MM.1S (cell line): ENCODE measurements around the gene WDR81.
"Not testable (repeated sequence)": the region's sequence is repeated elsewhere in the genome, so short reads cannot be mapped to it uniquely, and the experiment has no call there.

ENCODE experiments used
- DNase-seq: peaks from one replicate; pipeline ENCODE4 v3.0.0-alpha.2; 2015
- H2AFZ ChIP-seq: fragments of 300-600 bp; sonication (generic); 2 replicates; pipeline ENCODE4 v1.6.0; 2016; ENCODE audit warnings: antibody characterized with exemption, low read length
- H3F3A ChIP-seq: fragments of 300-600 bp; sonication (generic); 2 replicates; pipeline ENCODE4 v1.6.1; 2016; ENCODE audit warnings: mild to moderate bottlenecking, antibody characterized with exemption, low read length, moderate library complexity, mixed read lengths; ENCODE audit not compliant: insufficient read depth
- H3K27ac ChIP-seq: fragments of 300-600 bp; sonication (generic); 2 replicates; pipeline ENCODE4 v1.5.1; 2016; ENCODE audit warnings: mild to moderate bottlenecking, low read length
- H3K27me3 ChIP-seq: fragments of 300-600 bp; sonication (generic); replicated peaks from 2 replicates; pipeline ENCODE4 v1.6.0; 2016; ENCODE audit warnings: low read length; ENCODE audit not compliant: insufficient read depth
- H3K36me3 ChIP-seq: fragments of 300-600 bp; sonication (generic); replicated peaks from 2 replicates; pipeline ENCODE4 v1.6.1; 2016; ENCODE audit warnings: mild to moderate bottlenecking, low read length, mixed read lengths; ENCODE audit not compliant: insufficient read depth
- H3K4me1 ChIP-seq: fragments of 300-600 bp; sonication (generic); 2 replicates; pipeline ENCODE4 v1.6.1; 2016; ENCODE audit warnings: low read length, mixed read lengths
- H3K4me2 ChIP-seq: fragments of 300-600 bp; sonication (generic); 2 replicates; pipeline ENCODE4 v1.6.0; 2016; ENCODE audit warnings: low read depth, low read length
- H3K4me3 ChIP-seq: fragments of 300-600 bp; sonication (generic); 2 replicates; pipeline ENCODE4 v1.5.1; 2016; ENCODE audit warnings: low read length, mixed read lengths
- H3K79me2 ChIP-seq: fragments of 300-600 bp; sonication (generic); 2 replicates; pipeline ENCODE4 v1.6.1; 2016; ENCODE audit warnings: mixed run types, low read length, mixed read lengths
- H3K9ac ChIP-seq: fragments of 300-600 bp; sonication (generic); 2 replicates; pipeline ENCODE4 v1.6.1; 2016; ENCODE audit warnings: low read length, mixed read lengths
- H3K9me2 ChIP-seq: fragments of 300-600 bp; sonication (generic); replicated peaks from 2 replicates; pipeline ENCODE4 v1.6.1; 2016; ENCODE audit warnings: mild to moderate bottlenecking, low read length, mixed read lengths; ENCODE audit not compliant: insufficient read depth
- H3K9me3 ChIP-seq: fragments of 300-600 bp; sonication (generic); replicated peaks from 2 replicates; pipeline ENCODE4 v1.6.1; 2016; ENCODE audit warnings: mild to moderate bottlenecking, low read length, mixed read lengths; ENCODE audit not compliant: insufficient read depth
- H4K20me1 ChIP-seq: fragments of 300-600 bp; sonication (generic); 2 replicates; pipeline ENCODE4 v1.6.1; 2016; ENCODE audit warnings: mild to moderate bottlenecking, low read length, moderate library complexity, mixed read lengths; ENCODE audit not compliant: insufficient read depth
- CTCF ChIP-seq: fragments of 300-600 bp; sonication (generic); IDR thresholded peaks from 2 replicates; pipeline ENCODE4 v1.5.1; 2016; ENCODE audit warnings: antibody characterized with exemption, low read length, mixed read lengths
- EZH2 ChIP-seq: fragments of 300-600 bp; sonication (generic); optimal IDR thresholded peaks from 2 replicates; pipeline ENCODE3; 2017; ENCODE audit warnings: low read depth, mild to moderate bottlenecking, antibody characterized with exemption, low read length, mixed read lengths
- EZH2phosphoT487 ChIP-seq: fragments of 300-600 bp; sonication (generic); IDR thresholded peaks from 2 replicates; pipeline ENCODE4 v1.6.1; 2018; ENCODE audit warnings: antibody characterized with exemption, low read length

WDR81 gene

GRCh38 chr17:1764284-1764683 is 39.8 kb downstream of the WDR81 start:
- no peaks in the 10 kb centered on the region for H3K27me3 ChIP-seq
- H3K79me2 ChIP-seq: no peaks in the 10 kb centered on the region
- no peaks in the 10 kb centered on the region for H3K36me3 ChIP-seq
- no peaks in the 10 kb centered on the region for H3K9me2 ChIP-seq
- H3K4me3 ChIP-seq: no peak overlapping the region
- H3F3A ChIP-seq: peaks cover 11% of the 10 kb centered on the region
- peak overlapping the region; percentile 36; the same call in 1 of the 2 replicates for H3K4me2 ChIP-seq
- H2AFZ ChIP-seq: peak overlapping the region; percentile 46
- TF ChIP-seq EZH2phosphoT487: no peak
- TF ChIP-seq EZH2: no peak
- no peak for TF ChIP-seq CTCF
- no peaks in the 10 kb centered on the region for H4K20me1 ChIP-seq
- peak overlapping the region; percentile 19; the same call in 1 of the 2 replicates for H3K9ac ChIP-seq
- peaks cover 15% of the 10 kb centered on the region for H3K4me1 ChIP-seq
- DNase-seq: peak; percentile 96
- H3K9me3 ChIP-seq: no peaks in the 10 kb centered on the region
- peak overlapping the region; percentile 60 for H3K27ac ChIP-seq

- Histone ChIP-seq H3K4me2 (peak overlapping the region; percentile 36; the same call in 1 of the 2 replicates), H3K4me1 (peaks cover 15% of the 10 kb centered on the region), H3F3A (peaks cover 11% of the 10 kb centered on the region), H3K9ac (peak overlapping the region; percentile 1; the same call in 1 of the 2 replicates), H2AFZ (peak overlapping the region; percentile 46), H3K27ac (peak overlapping the region; percentile 60)
- H3K9me3 ChIP-seq, H3K36me3 ChIP-seq, H3K79me2 ChIP-seq, DNase-seq, H4K20me1 ChIP-seq, H3K27me3 ChIP-seq, H3K4me3 ChIP-seq, H3K9me2 ChIP-seq: not testable (repeated sequence)
Measured at GRCh38 chr17:1764705-1765104, 40.2 kb downstream of the WDR81 start.

- Histone ChIP-seq H3K9me2 (no peaks in the 10 kb centered on the region), H3K9ac (no peak overlapping the region), H3K4me2 (no peak overlapping the region), H3K79me2 (no peaks in the 10 kb centered on the region), H2AFZ (no peak overlapping the region), H3K4me3 (no peak overlapping the region), H3F3A (peaks cover 11% of the 10 kb centered on the region), H3K9me3 (no peaks in the 10 kb centered on the region), H3K27ac (no peak overlapping the region), H3K4me1 (peaks cover 15% of the 10 kb centered on the region), H4K20me1 (no peaks in the 10 kb centered on the region), H3K36me3 (no peaks in the 10 kb centered on the region), H3K27me3 (no peaks in the 10 kb centered on the region)
- DNase-seq: no peak
- TF ChIP-seq CTCF (no peak), EZH2phosphoT487 (no peak), EZH2 (no peak)
Measured at GRCh38 chr17:1765576-1765975, 41.1 kb downstream of the WDR81 start.

GRCh38 chr17:1766382-1767135 is 42.1 kb downstream of the WDR81 start:
- Histone ChIP-seq H3K4me1 (peaks cover 15% of the 10 kb centered on the region), H3K27ac (no peak overlapping the region), H3K9me3 (no peaks in the 10 kb centered on the region), H3K36me3 (no peaks in the 10 kb centered on the region), H3K4me2 (no peak overlapping the region), H3F3A (peaks cover 11% of the 10 kb centered on the region), H3K9me2 (no peaks in the 10 kb centered on the region), H3K27me3 (no peaks in the 10 kb centered on the region), H4K20me1 (no peaks in the 10 kb centered on the region), H3K9ac (no peak overlapping the region), H2AFZ (no peak overlapping the region), H3K4me3 (no peak overlapping the region), H3K79me2 (no peaks in the 10 kb centered on the region)
- DNase-seq: no peak
- no peak for TF ChIP-seq EZH2
- no peak for TF ChIP-seq EZH2phosphoT487
- no peak for TF ChIP-seq CTCF
